Type B pancreatic cell (in vitro differentiated cells): Measurements from ENCODE around the gene KIF12. TPM values are rescaled to one million over a fixed set of nuclear protein-coding genes. Genes with fewer than 3 reads are reported as not detected.

ENCODE experiments used
- DNase-seq: peaks from one replicate; pipeline ENCODE4 v3.0.0; 2021; ENCODE audit warnings: mixed read lengths; ENCODE audit not compliant: unreplicated experiment; ENCODE audit errors: extremely low spot score
- H3K27ac Mint-ChIP-seq: 2 replicates; pipeline ENCODE4 v1.8.0; 2021; ENCODE audit warnings: mild to moderate bottlenecking, mixed read lengths
- H3K27me3 Mint-ChIP-seq: 2 replicates; pipeline ENCODE4 v1.8.0; 2021; ENCODE audit warnings: mixed read lengths
- H3K36me3 Mint-ChIP-seq: 2 replicates; pipeline ENCODE4 v1.8.0; 2021; ENCODE audit warnings: mixed read lengths
- H3K4me1 Mint-ChIP-seq: one replicate; pipeline ENCODE4 v1.8.0; 2021; ENCODE audit warnings: mixed read lengths; ENCODE audit not compliant: unreplicated experiment
- H3K4me3 Mint-ChIP-seq: 2 replicates; pipeline ENCODE4 v1.8.0; 2021; ENCODE audit warnings: mild to moderate bottlenecking, mixed read lengths
- H3K9me3 Mint-ChIP-seq: 2 replicates; pipeline ENCODE4 v1.8.0; 2021; ENCODE audit warnings: mixed read lengths
- total RNA-seq: library from RNA; stranded (reverse); gene quantifications from 2 replicates; pipeline ENCODE4 v1.2.1, GENCODE V29; 2021; ENCODE audit warnings: low replicate concordance
- TF ChIP-seq, protein P1 (sequence below): fragments of 200-600 bp; sonication (generic); conservative IDR thresholded peaks from 2 replicates; pipeline ENCODE4 v1.5.0; 2021; ENCODE audit warnings: antibody characterized with exemption, mild to moderate bottlenecking

Gene KIF12
- total RNA-seq, 1 donor from 2014 or later, result 33.2 TPM

DNA sequence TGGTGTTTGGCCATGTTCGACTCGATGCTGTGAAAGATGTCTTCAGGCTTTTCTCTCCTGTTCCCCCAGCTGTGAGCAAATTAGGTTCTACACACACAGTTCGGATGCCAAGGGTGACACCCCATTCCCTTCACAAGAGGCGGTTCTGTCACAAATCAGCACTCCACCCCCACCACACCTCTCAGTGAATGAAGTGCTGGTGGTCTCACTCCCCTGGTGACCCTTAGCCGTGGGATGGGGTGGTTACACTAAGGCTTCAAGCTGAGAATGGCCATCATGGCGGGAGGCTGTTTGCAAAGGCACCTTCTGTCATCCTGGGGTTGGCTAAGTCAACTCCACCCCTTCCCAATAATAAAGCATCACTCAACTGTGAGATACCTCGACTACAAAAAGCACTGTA is 47.4 kb downstream of the KIF12 start:
- H3K4me3 Mint-ChIP-seq, result no peak overlapping the region
- peaks cover 30% of the 10 kb centered on the region for H3K36me3 Mint-ChIP-seq
- H3K27me3 Mint-ChIP-seq, result no peaks in the 10 kb centered on the region
- H3K4me1 Mint-ChIP-seq, result no peaks in the 10 kb centered on the region
- no peak overlapping the region for H3K27ac Mint-ChIP-seq
- no peak for DNase-seq
- H3K9me3 Mint-ChIP-seq, result no peaks in the 10 kb centered on the region
- TF ChIP-seq, protein P1, sequence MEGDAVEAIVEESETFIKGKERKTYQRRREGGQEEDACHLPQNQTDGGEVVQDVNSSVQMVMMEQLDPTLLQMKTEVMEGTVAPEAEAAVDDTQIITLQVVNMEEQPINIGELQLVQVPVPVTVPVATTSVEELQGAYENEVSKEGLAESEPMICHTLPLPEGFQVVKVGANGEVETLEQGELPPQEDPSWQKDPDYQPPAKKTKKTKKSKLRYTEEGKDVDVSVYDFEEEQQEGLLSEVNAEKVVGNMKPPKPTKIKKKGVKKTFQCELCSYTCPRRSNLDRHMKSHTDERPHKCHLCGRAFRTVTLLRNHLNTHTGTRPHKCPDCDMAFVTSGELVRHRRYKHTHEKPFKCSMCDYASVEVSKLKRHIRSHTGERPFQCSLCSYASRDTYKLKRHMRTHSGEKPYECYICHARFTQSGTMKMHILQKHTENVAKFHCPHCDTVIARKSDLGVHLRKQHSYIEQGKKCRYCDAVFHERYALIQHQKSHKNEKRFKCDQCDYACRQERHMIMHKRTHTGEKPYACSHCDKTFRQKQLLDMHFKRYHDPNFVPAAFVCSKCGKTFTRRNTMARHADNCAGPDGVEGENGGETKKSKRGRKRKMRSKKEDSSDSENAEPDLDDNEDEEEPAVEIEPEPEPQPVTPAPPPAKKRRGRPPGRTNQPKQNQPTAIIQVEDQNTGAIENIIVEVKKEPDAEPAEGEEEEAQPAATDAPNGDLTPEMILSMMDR, result no peak

GRCh38 chr9:114051281-114051680 is 47.8 kb downstream of the KIF12 start:
- H3K9me3 Mint-ChIP-seq, result no peaks in the 10 kb centered on the region
- H3K27me3 Mint-ChIP-seq, result no peaks in the 10 kb centered on the region
- H3K4me1 Mint-ChIP-seq, result no peaks in the 10 kb centered on the region
- peak; percentile 54 for DNase-seq
- TF ChIP-seq, protein P1, result no peak
- no peak overlapping the region for H3K27ac Mint-ChIP-seq
- peaks cover 30% of the 10 kb centered on the region for H3K36me3 Mint-ChIP-seq
- no peak overlapping the region for H3K4me3 Mint-ChIP-seq

- Mint-ChIP-seq H3K4me1 (no peaks in the 10 kb centered on the region), H3K36me3 (peaks cover 34% of the 10 kb centered on the region), H3K27ac (no peak overlapping the region), H3K27me3 (no peaks in the 10 kb centered on the region), H3K4me3 (no peak overlapping the region), H3K9me3 (no peaks in the 10 kb centered on the region)
- TF ChIP-seq, protein P1, result no peak
- DNase-seq, result peak; percentile 51
Measured at GRCh38 chr9:114050646-114051045, 48.4 kb downstream of the KIF12 start.

DNA sequence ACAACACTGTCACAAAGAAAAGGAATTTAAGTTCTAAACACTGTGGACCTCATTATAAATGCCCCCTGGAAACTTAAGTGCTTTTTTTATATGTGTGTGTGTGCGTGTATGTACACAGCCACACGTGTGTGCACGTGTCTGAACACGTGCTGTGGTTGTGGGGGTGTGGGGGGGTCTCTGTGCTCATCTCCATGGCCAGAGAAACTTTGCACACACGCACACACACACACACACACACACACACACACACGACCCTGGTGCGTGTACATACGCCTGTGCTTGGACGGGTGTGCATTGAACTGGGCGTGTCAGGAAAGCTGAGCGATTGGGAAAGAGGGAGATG is 48.9 kb downstream of the KIF12 start:
- no peaks in the 10 kb centered on the region for H3K9me3 Mint-ChIP-seq
- H3K4me1 Mint-ChIP-seq, result no peaks in the 10 kb centered on the region
- DNase-seq, result peak; percentile 20
- no peaks in the 10 kb centered on the region for H3K27me3 Mint-ChIP-seq
- H3K36me3 Mint-ChIP-seq, result peaks cover 37% of the 10 kb centered on the region
- H3K27ac Mint-ChIP-seq, result no peak overlapping the region
- H3K4me3 Mint-ChIP-seq, result no peak overlapping the region
- TF ChIP-seq, protein P1, result no peak

GRCh38 chr9:114049441-114050225 is 49.5 kb downstream of the KIF12 start:
- H3K9me3 Mint-ChIP-seq, result no peaks in the 10 kb centered on the region
- DNase-seq, result peak; percentile 62
- peaks cover 40% of the 10 kb centered on the region for H3K36me3 Mint-ChIP-seq
- TF ChIP-seq, protein P1, result no peak
- H3K4me1 Mint-ChIP-seq, result no peaks in the 10 kb centered on the region
- no peak overlapping the region for H3K27ac Mint-ChIP-seq
- no peak overlapping the region for H3K4me3 Mint-ChIP-seq
- H3K27me3 Mint-ChIP-seq, result no peaks in the 10 kb centered on the region
